CD14-positive monocyte (primary cell): ENCODE results near the gene GRK3. TPM values are rescaled to one million over a fixed set of nuclear protein-coding genes. Genes with fewer than 3 reads are reported as not detected.

Source experiments
- DNase-seq, 3 donors: peaks; one replicate each; pipeline ENCODE4 v3.0.0-alpha.2; 2011 to 2022
- H2AFZ ChIP-seq: 2 replicates; pipeline ENCODE4 v1.6.0; 2012; ENCODE audit warnings: mild to moderate bottlenecking, low read depth, low read length, inconsistent platforms; ENCODE audit not compliant: insufficient read depth, poor library complexity, severe bottlenecking
- H3K27ac ChIP-seq, 2 donors: 1 replicate in 1 of 2; 2 replicates in 1 of 2; pipeline ENCODE4 v1.5.1; 2012 to 2013; ENCODE audit warnings: low read length in 2 of 2, control low read depth in 1 of 2, inconsistent platforms in 1 of 2, low read depth in 1 of 2, mild to moderate bottlenecking in 1 of 2
- H3K27me3 ChIP-seq, 2 donors: one replicate each; pipeline versions ENCODE4 v1.6.0 to v1.6.1; 2011 to 2013; ENCODE audit warnings: low read length in 2 of 2; ENCODE audit not compliant: control insufficient read depth in 2 of 2, insufficient read depth in 2 of 2
- H3K36me3 ChIP-seq, 2 donors: replicated peaks in 1 of 2; 1 replicate in 1 of 2; 2 replicates in 1 of 2; pipeline versions ENCODE4 v1.5.1 to v1.6.1; 2012 to 2013; ENCODE audit warnings: low read length in 2 of 2, control low read depth in 1 of 2, inconsistent platforms in 1 of 2, mild to moderate bottlenecking in 1 of 2; ENCODE audit not compliant: insufficient read depth in 2 of 2, control insufficient read depth in 1 of 2
- H3K4me1 ChIP-seq, 2 donors: 1 replicate in 1 of 2; 2 replicates in 1 of 2; pipeline versions ENCODE4 v1.5.1 to v1.6.1; 2012 to 2013; ENCODE audit warnings: low read length in 2 of 2, control low read depth in 1 of 2, inconsistent platforms in 1 of 2, mild to moderate bottlenecking in 1 of 2, moderate library complexity in 1 of 2; ENCODE audit not compliant: insufficient read depth in 2 of 2, control insufficient read depth in 1 of 2
- H3K4me2 ChIP-seq: replicated peaks from 2 replicates; pipeline ENCODE3; 2012; ENCODE audit warnings: low read length, moderate library complexity, mild to moderate bottlenecking; ENCODE audit not compliant: poor library complexity, severe bottlenecking; ENCODE audit errors: extremely low read depth
- H3K4me3 ChIP-seq, 3 experiments: fragments of 200-600 bp in 1 of 3; sonication (generic) in 1 of 3; replicated peaks in 1 of 3; 1 replicate in 2 of 3; 2 replicates in 1 of 3; pipeline ENCODE4 v1.5.1; 2011 to 2013; ENCODE audit warnings: low read length in 3 of 3, mild to moderate bottlenecking in 3 of 3, control low read depth in 2 of 3, low read depth in 2 of 3, inconsistent platforms in 1 of 3, moderate library complexity in 1 of 3
- H3K79me2 ChIP-seq: 2 replicates; pipeline ENCODE4 v1.6.0; 2012; ENCODE audit warnings: mild to moderate bottlenecking, control low read depth, inconsistent platforms, low read length, moderate library complexity; ENCODE audit not compliant: insufficient read depth
- H3K9ac ChIP-seq: 2 replicates; pipeline ENCODE4 v1.6.0; 2017; ENCODE audit warnings: low read length, mild to moderate bottlenecking; ENCODE audit not compliant: insufficient read depth, poor library complexity, severe bottlenecking
- H3K9me3 ChIP-seq, 2 donors: replicated peaks in 1 of 2; 1 replicate in 1 of 2; 2 replicates in 1 of 2; pipeline versions ENCODE4 v1.5.1 to v1.6.1; 2012 to 2013; ENCODE audit warnings: low read length in 2 of 2, control low read depth in 1 of 2; ENCODE audit not compliant: control insufficient read depth in 1 of 2, insufficient read depth in 1 of 2
- H4K20me1 ChIP-seq: 2 replicates; pipeline ENCODE4 v1.6.0; 2012; ENCODE audit warnings: mild to moderate bottlenecking, low read length, control low read depth, moderate library complexity; ENCODE audit not compliant: insufficient read depth
- H3K27ac Mint-ChIP-seq, 7 donors: one replicate each; pipeline ENCODE4 v1.8.0; 2020; ENCODE audit warnings: mild to moderate bottlenecking in 7 of 7, mixed read lengths in 7 of 7, moderate library complexity in 6 of 7, inconsistent platforms in 2 of 7
- H3K27me3 Mint-ChIP-seq, 3 donors: one replicate each; pipeline ENCODE4 v1.8.0; 2021 to 2022; ENCODE audit warnings: low read depth in 3 of 3, mild to moderate bottlenecking in 3 of 3, mixed read lengths in 3 of 3, moderate library complexity in 3 of 3, inconsistent platforms in 1 of 3
- H3K36me3 Mint-ChIP-seq, 2 donors: one replicate each; pipeline ENCODE4 v1.8.0; 2020; ENCODE audit warnings: mixed read lengths in 2 of 2, inconsistent platforms in 1 of 2, mild to moderate bottlenecking in 1 of 2
- H3K4me1 Mint-ChIP-seq: one replicate; pipeline ENCODE4 v1.8.0; 2020; ENCODE audit warnings: mild to moderate bottlenecking, mixed read lengths
- H3K4me3 Mint-ChIP-seq, 2 donors: one replicate each; pipeline ENCODE4 v1.8.0; 2020; ENCODE audit warnings: mild to moderate bottlenecking in 2 of 2, mixed read lengths in 2 of 2, moderate library complexity in 1 of 2
- H3K9me3 Mint-ChIP-seq, 7 donors: one replicate each; pipeline ENCODE4 v1.8.0; 2020 to 2022; ENCODE audit warnings: mixed read lengths in 7 of 7, mild to moderate bottlenecking in 6 of 7, moderate library complexity in 6 of 7, inconsistent platforms in 2 of 7
- CTCF ChIP-seq: fragments of 200-600 bp; IDR thresholded peaks from one replicate; pipeline ENCODE4 v1.8.0; 2022; ENCODE audit warnings: antibody characterized with exemption, mild to moderate bottlenecking
- WGBS: methylation state at CpG from one replicate; pipeline ENCODE4 v1.1.5; 2013; ENCODE audit warnings: missing lambda C conversion rate; ENCODE audit not compliant: insufficient coverage; 5-methylcytosine and 5-hydroxymethylcytosine counted together
- intact Hi-C, 2 donors: fragments of 100-400 bp; cut with micrococcal nuclease; formaldehyde crosslinking; loops; one replicate each; pipeline versions ENCODE4 v1.15.0 to v1.15.1; 2023
- polyA plus RNA-seq, 3 donors: library from polyadenylated mRNA; depleted of rRNA in 1 of 3; unstranded in 2 of 3; stranded (reverse) in 1 of 3; fragments of 300-500 nt in 2 of 3; fragments of >200 nt in 1 of 3; fragmentation: Illumina TruSeq in 2 of 3; gene quantifications; 1 replicate in 2 of 3; 2 replicates in 1 of 3; pipeline ENCODE4 v1.2.3, GENCODE V29; 2012 to 2021

GRK3 gene
- polyA plus RNA-seq, 3 donors: 8.3 to 33.3 (median 9.6) TPM

GRCh38 chr22:25672289-25673084 lies 108.0 kb downstream of the GRK3 start:
- WGBS: 55% methylated on average over 2 of the region's 5 CpGs

GRCh38 chr22:25673713-25674112 lies 109.2 kb downstream of the GRK3 start:
- Mint-ChIP-seq H3K27ac (no peak overlapping the region), H3K4me1 (peaks cover 15% of the 10 kb centered on the region), H3K9me3 (no peaks in the 10 kb centered on the region), H3K36me3 (peaks cover 48 to 80% of the 10 kb centered on the region in 2 donors), H3K4me3 (no peak overlapping the region), H3K27me3 (peaks cover 0 to 3% (median 0%) of the 10 kb centered on the region in 3 donors)
- Histone ChIP-seq H3K79me2 (no peaks in the 10 kb centered on the region), H3K4me1 (no peaks in the 10 kb centered on the region), H3K9me3 (no peaks in the 10 kb centered on the region), H3K4me3 (no peak overlapping the region), H3K36me3 (peaks cover 53 to 89% of the 10 kb centered on the region in 2 donors), H2AFZ (no peak overlapping the region), H4K20me1 (peaks cover 98% of the 10 kb centered on the region), H3K4me2 (no peak overlapping the region), H3K9ac (no peak overlapping the region), H3K27ac (no peak overlapping the region), H3K27me3 (no peaks in the 10 kb centered on the region)
- no peak for TF ChIP-seq CTCF
- no CpG with 5 or more reads among the region's 5 CpGs for WGBS
- intact Hi-C loops: no loop called here
- no peak for DNase-seq

More at GRCh38 chr22:25672289-25673084, 108.0 kb downstream of the GRK3 start:
- no peak for DNase-seq
- H3K27ac ChIP-seq: no peak overlapping the region
- H3K36me3 ChIP-seq: peaks cover 59 to 92% of the 10 kb centered on the region in 2 donors
- peaks cover 99% of the 10 kb centered on the region for H4K20me1 ChIP-seq
- no peak overlapping the region for H3K4me3 ChIP-seq
- no peak overlapping the region for H3K9ac ChIP-seq
- peaks cover 0 to 2% (median 0%) of the 10 kb centered on the region in 3 donors for H3K27me3 Mint-ChIP-seq
- H3K4me1 Mint-ChIP-seq: peaks cover 15% of the 10 kb centered on the region
- H3K9me3 Mint-ChIP-seq: no peaks in the 10 kb centered on the region
- no peaks in the 10 kb centered on the region for H3K27me3 ChIP-seq
- no peak overlapping the region for H3K4me2 ChIP-seq
- no peak overlapping the region for H3K4me3 Mint-ChIP-seq
- intact Hi-C loops: no loop called here
- peaks cover 57 to 81% of the 10 kb centered on the region in 2 donors for H3K36me3 Mint-ChIP-seq
- no peaks in the 10 kb centered on the region for H3K4me1 ChIP-seq
- no peak for TF ChIP-seq CTCF
- H2AFZ ChIP-seq: no peak overlapping the region
- H3K9me3 ChIP-seq: no peaks in the 10 kb centered on the region
- no peak overlapping the region for H3K27ac Mint-ChIP-seq
- no peaks in the 10 kb centered on the region for H3K79me2 ChIP-seq
